H1 (cell line): Measurements from ENCODE around the gene AATK. TPM values are rescaled to one million over a fixed set of nuclear protein-coding genes. Genes with fewer than 3 reads are reported as not detected.

ENCODE experiments used
- CTCF ChIA-PET: fragments of 300-600 bp; sonication (Branson Sonifier 250); formaldehyde crosslinking; loops from one replicate; lab custom pipeline; 2021; ENCODE audit not compliant: partially characterized antibody; lab: Charles Lee
- POLR2A ChIA-PET: fragments of 300-600 bp; sonication (Branson Sonifier 250); formaldehyde crosslinking; loops from one replicate; lab custom pipeline; 2021; ENCODE audit warnings: inconsistent platforms; ENCODE audit not compliant: partially characterized antibody; lab: Charles Lee
- DNase-seq, 2 experiments: peaks; one replicate each; pipeline versions ENCODE4 v3.0.0 to v3.0.0-alpha.2; 2010 to 2022; ENCODE audit warnings: low spot score in 2 of 2, low read depth in 1 of 2, mixed read lengths in 1 of 2
- FAIRE-seq: peaks from 2 replicates; lab custom pipeline; 2011; peaks lifted over from hg19 to GRCh38; lab: Jason Lieb, UNC
- H2AFZ ChIP-seq: 2 replicates; pipeline ENCODE4 v1.8.1; 2012; ENCODE audit warnings: low read length, inconsistent platforms
- H2AK5ac ChIP-seq: 2 replicates; pipeline ENCODE4 v1.6.1; 2013; ENCODE audit warnings: low read depth, low read length
- H2BK120ac ChIP-seq: replicated peaks from 2 replicates; pipeline ENCODE3; 2013; ENCODE audit warnings: low read depth, low read length, inconsistent platforms
- H2BK12ac ChIP-seq: 2 replicates; pipeline ENCODE4 v1.6.1; 2013; ENCODE audit warnings: low read depth, low read length
- H2BK15ac ChIP-seq: 2 replicates; pipeline ENCODE4 v1.6.1; 2013; ENCODE audit warnings: low read length
- H2BK20ac ChIP-seq: 2 replicates; pipeline ENCODE4 v1.6.1; 2013; ENCODE audit warnings: low read length
- H2BK5ac ChIP-seq: 2 replicates; pipeline ENCODE4 v1.6.1; 2013; ENCODE audit warnings: low read depth, low read length
- H3K14ac ChIP-seq: 2 replicates; pipeline ENCODE4 v1.6.1; 2013; ENCODE audit warnings: inconsistent platforms; ENCODE audit not compliant: insufficient read length
- H3K18ac ChIP-seq: 2 replicates; pipeline ENCODE4 v1.6.1; 2013; ENCODE audit warnings: low read length; ENCODE audit errors: extremely low read depth
- H3K23ac ChIP-seq: 2 replicates; pipeline ENCODE4 v1.6.1; 2013; ENCODE audit warnings: inconsistent platforms; ENCODE audit not compliant: insufficient read length
- H3K23me2 ChIP-seq: 2 replicates; pipeline ENCODE4 v1.6.1; 2013; ENCODE audit warnings: low read depth, low read length
- H3K27ac ChIP-seq: 2 replicates; pipeline ENCODE4 v1.6.1; 2011; ENCODE audit warnings: low read depth, low read length, inconsistent platforms
- H3K27me3 ChIP-seq, 4 experiments: replicated peaks in 1 of 4; 1 replicate in 1 of 4; 2 replicates in 3 of 4; pipeline versions ENCODE4 v1.6.1 to v1.8.1; 2011 to 2013; ENCODE audit warnings: low read length in 3 of 4, mild to moderate bottlenecking in 3 of 4, inconsistent platforms in 2 of 4, mixed read lengths in 2 of 4, moderate library complexity in 1 of 4; ENCODE audit not compliant: control insufficient read depth in 3 of 4, insufficient read depth in 3 of 4; ENCODE audit errors: extremely low read depth in 1 of 4
- H3K36me3 ChIP-seq, 4 experiments: 2 replicates each; pipeline versions ENCODE4 v1.6.1 to v1.8.1; 2011 to 2013; ENCODE audit warnings: mild to moderate bottlenecking in 4 of 4, low read length in 3 of 4, moderate library complexity in 2 of 4, control low read depth in 1 of 4, inconsistent platforms in 1 of 4; ENCODE audit not compliant: insufficient read depth in 4 of 4, control insufficient read depth in 2 of 4
- H3K4ac ChIP-seq: replicated peaks from 2 replicates; pipeline ENCODE3; 2013; ENCODE audit warnings: low read length, low read depth, mixed read lengths, inconsistent platforms; ENCODE audit not compliant: insufficient read length
- H3K4me1 ChIP-seq, 4 experiments: replicated peaks in 1 of 4; 1 replicate in 1 of 4; 2 replicates in 3 of 4; pipeline versions ENCODE4 v1.6.1 to v1.8.1; 2011 to 2013; ENCODE audit warnings: low read length in 3 of 4, inconsistent platforms in 2 of 4, mixed read lengths in 1 of 4; ENCODE audit not compliant: insufficient read depth in 4 of 4, control insufficient read depth in 3 of 4
- H3K4me2 ChIP-seq, 2 experiments: 2 replicates each; pipeline versions ENCODE4 v1.6.1 to v1.8.1; 2011 to 2013; ENCODE audit warnings: low read depth in 2 of 2, low read length in 2 of 2, control low read depth in 1 of 2, inconsistent platforms in 1 of 2, mild to moderate bottlenecking in 1 of 2; ENCODE audit not compliant: insufficient read depth in 1 of 2
- H3K4me3 ChIP-seq, 4 experiments: fragments of 200-600, 300-600 bp in 1 of 4; sonication (generic), shearing (Covaris generic), sonication (Bioruptor Twin) in 1 of 4; 2 replicates each; pipeline versions ENCODE4 v1.5.1 to v1.8.1; 2011 to 2016; ENCODE audit warnings: low read length in 4 of 4, low read depth in 3 of 4, control low read depth in 2 of 4, inconsistent platforms in 2 of 4, mild to moderate bottlenecking in 2 of 4, mixed read lengths in 1 of 4, moderate library complexity in 1 of 4; ENCODE audit not compliant: insufficient read depth in 2 of 4; ENCODE audit errors: extremely low read depth in 1 of 4
- H3K56ac ChIP-seq: replicated peaks from 2 replicates; pipeline ENCODE3; 2013; ENCODE audit warnings: low read depth, mild to moderate bottlenecking, mixed read lengths, low read length, inconsistent platforms; ENCODE audit not compliant: insufficient read length
- H3K79me1 ChIP-seq: 2 replicates; pipeline ENCODE4 v1.6.1; 2013; ENCODE audit warnings: low read depth, low read length, control low read depth
- H3K79me2 ChIP-seq, 2 experiments: 2 replicates each; pipeline versions ENCODE4 v1.6.1 to v1.8.1; 2012 to 2013; ENCODE audit warnings: low read length in 2 of 2, mild to moderate bottlenecking in 2 of 2, inconsistent platforms in 1 of 2; ENCODE audit not compliant: insufficient read depth in 2 of 2, control insufficient read depth in 1 of 2
- H3K9ac ChIP-seq, 4 experiments: replicated peaks in 1 of 4; 1 replicate in 1 of 4; 2 replicates in 3 of 4; pipeline versions ENCODE4 v1.6.1 to v1.8.1; 2011 to 2013; ENCODE audit warnings: low read depth in 3 of 4, low read length in 3 of 4, control low read depth in 2 of 4, mild to moderate bottlenecking in 2 of 4, moderate library complexity in 2 of 4, inconsistent platforms in 1 of 4; ENCODE audit errors: extremely low read depth in 1 of 4
- H3K9me3 ChIP-seq, 2 experiments: 2 replicates each; pipeline versions ENCODE4 v1.6.1 to v1.8.1; 2012 to 2013; ENCODE audit warnings: mild to moderate bottlenecking in 2 of 2, moderate library complexity in 2 of 2, control low read depth in 1 of 2, inconsistent platforms in 1 of 2, low read depth in 1 of 2, low read length in 1 of 2, mixed read lengths in 1 of 2; ENCODE audit not compliant: insufficient read depth in 2 of 2
- H4K20me1 ChIP-seq, 2 experiments: replicated peaks in 1 of 2; 2 replicates each; pipeline versions ENCODE3 to v1.8.1; 2011 to 2013; ENCODE audit warnings: inconsistent platforms in 2 of 2, low read length in 2 of 2, mild to moderate bottlenecking in 1 of 2; ENCODE audit not compliant: insufficient read depth in 2 of 2, control insufficient read depth in 1 of 2
- H4K5ac ChIP-seq: 2 replicates; pipeline ENCODE4 v1.6.1; 2013; ENCODE audit warnings: low read length, low read depth, mixed read lengths, inconsistent platforms; ENCODE audit not compliant: insufficient read length
- H4K8ac ChIP-seq: 2 replicates; pipeline ENCODE4 v1.8.0; 2013; ENCODE audit warnings: mild to moderate bottlenecking, moderate library complexity, low read length, inconsistent platforms; ENCODE audit not compliant: insufficient read depth; ENCODE audit errors: extremely low read depth
- H4K91ac ChIP-seq: replicated peaks from 2 replicates; pipeline ENCODE3; 2013; ENCODE audit warnings: low read length, mixed read lengths, inconsistent platforms; ENCODE audit not compliant: insufficient read length
- NANOG ChIP-seq: IDR thresholded peaks from 2 replicates; pipeline ENCODE4 v1.6.1; 2011; ENCODE audit warnings: low read length, low read depth, mild to moderate bottlenecking, inconsistent platforms; ENCODE audit not compliant: insufficient read depth, poor library complexity, severe bottlenecking
- SAP30 ChIP-seq: fragments of 300-600 bp; sonication (generic); IDR thresholded peaks from 2 replicates; pipeline ENCODE4 v1.7.1; 2012; ENCODE audit warnings: low read length, moderate library complexity, mild to moderate bottlenecking, inconsistent platforms; ENCODE audit not compliant: insufficient read depth, insufficient replicate concordance
- WGBS, 2 experiments: shearing (Covaris generic) in 1 of 2; methylation state at CpG; one replicate each; pipeline versions ENCODE4 v1.1.6 to v1.1.7; 2013 to 2015; ENCODE audit warnings: low lambda C conversion rate in 2 of 2, mixed read lengths in 2 of 2, inconsistent platforms in 1 of 2, low coverage in 1 of 2, missing lambda C conversion rate in 1 of 2; ENCODE audit not compliant: insufficient replicate concordance in 2 of 2, insufficient coverage in 1 of 2, insufficient read length in 1 of 2; ENCODE audit errors: extremely low coverage in 1 of 2, missing lambda C conversion rate in 1 of 2; 5-methylcytosine and 5-hydroxymethylcytosine counted together
- polyA plus RNA-seq, 7 experiments: library from polyadenylated mRNA; depleted of rRNA in 3 of 7; stranded (reverse) in 5 of 7; unstranded in 2 of 7; fragments of >200 nt in 5 of 7; fragments of 200-250 nt in 2 of 7; gene quantifications; 1 replicate in 5 of 7; 2 replicates in 1 of 7; 4 replicates in 1 of 7; pipeline versions ENCODE4 v1.2.1 to v1.2.3, GENCODE V29; 2011 to 2013; ENCODE audit warnings: missing spikeins in 2 of 7, mixed read lengths in 2 of 7
- total RNA-seq: library from RNA; stranded (reverse); fragmentation: NEBNext Ultra II Directional; extraction: Animal tissue kit (Norgen Biotek cat#: 25700); gene quantifications from 2 replicates; pipeline ENCODE4 v1.2.1, GENCODE V29; 2021

The AATK gene
- total and polyA plus RNA-seq, 2 of the 8 experiments (the other 6 are each of a cell fraction or from before 2014, with no cell fraction given), result 1.7 to 3.5 TPM

DNA sequence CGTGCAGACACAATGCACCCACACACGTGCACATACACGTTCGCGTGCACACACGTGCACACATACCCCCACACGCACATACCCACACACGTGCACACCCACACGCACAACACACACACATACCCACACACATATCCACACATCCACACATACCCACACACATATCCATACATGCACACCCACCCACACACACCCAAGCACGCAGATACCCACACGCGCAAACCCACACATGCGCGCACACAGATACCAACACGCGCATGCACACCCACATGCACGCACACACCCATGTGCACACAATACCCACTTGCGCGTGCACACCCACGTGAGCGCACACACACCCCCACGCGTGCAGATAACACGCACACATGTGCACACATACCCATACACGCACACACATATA, 27.5 kb downstream of the AATK start:
- ChIA-PET POLR2A (no interaction called here), CTCF (no interaction called here)
- Histone ChIP-seq H2BK12ac (no peak overlapping the region), H2BK5ac (no peak overlapping the region), H2AK5ac (no peak overlapping the region; the same call in 1 of the 2 replicates), H3K9ac (no peak overlapping the region), H3K23ac (peak overlapping the region; percentile 20), H3K4me1 (peaks cover 0 to 2% (median 0%) of the 10 kb centered on the region in 4 experiments; a peak in 4 of 7 replicates), H4K5ac (no peak overlapping the region), H3K4me3 (no peak overlapping the region), H3K56ac (no peak overlapping the region), H2BK120ac (no peak overlapping the region), H3K23me2 (peaks cover 3% of the 10 kb centered on the region; the same call in 1 of the 2 replicates), H2BK20ac (no peak overlapping the region), H2AFZ (no peak overlapping the region), H3K79me1 (no peaks in the 10 kb centered on the region; the same call in 1 of the 2 replicates), H3K27me3 (no peaks in the 10 kb centered on the region), H3K79me2 (no peaks in the 10 kb centered on the region), H4K91ac (no peak overlapping the region), H3K36me3 (no peaks in the 10 kb centered on the region), H4K20me1 (peaks cover 2 to 9% of the 10 kb centered on the region in 2 experiments), H3K14ac (no peak overlapping the region), H3K18ac (no peak overlapping the region), H3K9me3 (peaks cover 8 to 12% of the 10 kb centered on the region in 2 experiments; a peak in 2 of 4 replicates), H3K4ac (no peak overlapping the region), H2BK15ac (no peak overlapping the region), H3K4me2 (no peak overlapping the region), H4K8ac (no peak overlapping the region), H3K27ac (no peak overlapping the region)
- WGBS, 2 experiments, result 91% methylated on average over 25 of the region's 25 CpGs; no CpG with 5 or more reads in 1 of the 2 experiments
- FAIRE-seq (no peak), DNase-seq (no peak)
- no peak for TF ChIP-seq SAP30
- TF ChIP-seq NANOG, result no peak
